GM13976 (cell line): ENCODE results near the gene CSKMT.
A peak's percentile ranks its signal among the peaks of the same experiment; 100 is the strongest.

Source experiments
- DNase-seq: peaks from one replicate; pipeline ENCODE4 v3.0.0; 2012; ENCODE audit warnings: low spot score
- CTCF ChIP-seq: IDR thresholded peaks from 2 replicates; pipeline ENCODE4 v1.5.1; 2012; ENCODE audit warnings: borderline replicate concordance, mild to moderate bottlenecking; ENCODE audit not compliant: insufficient read depth; ENCODE audit errors: extremely low read depth, missing control alignments, control extremely low read depth
- in situ Hi-C: fragments of 300-500 bp; cut with MboI; formaldehyde crosslinking; loops from one replicate; pipeline ENCODE4 v1.12.0; 2022; ENCODE audit warnings: low sequenced_read_pairs, mixed read lengths, inconsistent platforms; ENCODE audit not compliant: unreplicated experiment

The CSKMT gene

DNA sequence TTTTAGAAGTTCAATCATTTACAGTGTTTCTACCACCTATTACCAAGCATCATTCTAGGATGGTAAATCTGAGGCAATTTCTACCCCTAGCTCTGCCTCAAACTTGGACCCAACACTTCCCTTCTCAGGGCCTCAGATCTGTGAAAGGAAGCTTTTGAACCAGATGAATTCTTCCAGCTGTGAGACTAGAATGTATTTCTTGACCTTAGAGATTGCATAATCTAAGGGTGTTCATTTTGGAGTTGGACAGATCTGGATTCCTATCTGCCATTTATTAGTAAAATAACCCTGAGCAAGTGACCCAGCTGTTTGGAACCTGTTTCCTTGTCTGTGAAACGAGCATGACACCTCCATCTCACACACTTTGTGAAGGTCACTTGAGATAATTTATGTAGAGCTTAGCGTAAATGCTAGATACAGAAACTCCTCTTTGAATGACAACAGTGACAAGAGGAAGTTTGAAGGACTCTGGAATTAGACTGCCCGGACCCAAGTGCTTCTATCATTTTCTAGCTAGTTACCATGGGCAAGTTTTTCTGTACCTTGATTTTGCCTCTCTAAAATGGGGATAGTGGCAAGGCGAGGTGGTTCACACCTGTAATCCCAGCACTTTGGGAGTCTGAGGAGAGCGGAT is 8.2 kb upstream of the CSKMT start:
- DNase-seq = no peak
- TF ChIP-seq CTCF = no peak
- in situ Hi-C loops = no loop called here

DNA sequence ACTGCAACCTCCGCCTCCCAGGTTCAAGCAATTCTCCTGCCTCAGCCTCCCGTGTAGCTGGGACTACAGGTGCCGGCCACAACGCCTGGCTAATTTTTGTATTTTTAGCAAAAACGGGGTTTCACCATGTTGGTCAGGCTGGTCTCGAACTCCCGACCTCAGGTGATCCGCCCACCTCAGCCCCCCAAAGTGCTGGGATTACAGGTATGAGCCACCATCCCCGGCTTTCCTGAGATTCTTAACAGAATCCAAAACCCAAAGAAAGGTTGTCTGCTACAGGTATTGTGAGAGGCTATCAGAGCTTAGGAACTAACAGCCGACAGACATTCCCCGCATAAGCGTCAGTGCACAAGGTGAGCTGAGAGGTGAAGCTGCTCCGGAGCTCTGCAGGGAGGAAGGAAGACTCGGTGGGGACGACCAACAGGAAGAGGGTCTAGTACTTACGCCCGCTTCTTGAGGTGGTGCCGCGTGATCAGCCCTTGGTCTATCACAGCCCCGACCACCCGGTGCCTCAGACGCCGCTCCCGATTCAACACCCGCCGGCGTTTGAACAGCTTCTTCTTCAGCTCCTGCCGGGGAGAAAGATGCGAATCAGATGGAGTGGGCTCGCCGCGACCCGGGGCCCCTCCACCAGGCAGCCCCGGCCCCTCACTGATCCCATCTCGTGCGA is 572 bp upstream of the CSKMT start:
- DNase-seq = peak; percentile 74
- TF ChIP-seq CTCF = no peak
- in situ Hi-C loops = no loop called here

DNA sequence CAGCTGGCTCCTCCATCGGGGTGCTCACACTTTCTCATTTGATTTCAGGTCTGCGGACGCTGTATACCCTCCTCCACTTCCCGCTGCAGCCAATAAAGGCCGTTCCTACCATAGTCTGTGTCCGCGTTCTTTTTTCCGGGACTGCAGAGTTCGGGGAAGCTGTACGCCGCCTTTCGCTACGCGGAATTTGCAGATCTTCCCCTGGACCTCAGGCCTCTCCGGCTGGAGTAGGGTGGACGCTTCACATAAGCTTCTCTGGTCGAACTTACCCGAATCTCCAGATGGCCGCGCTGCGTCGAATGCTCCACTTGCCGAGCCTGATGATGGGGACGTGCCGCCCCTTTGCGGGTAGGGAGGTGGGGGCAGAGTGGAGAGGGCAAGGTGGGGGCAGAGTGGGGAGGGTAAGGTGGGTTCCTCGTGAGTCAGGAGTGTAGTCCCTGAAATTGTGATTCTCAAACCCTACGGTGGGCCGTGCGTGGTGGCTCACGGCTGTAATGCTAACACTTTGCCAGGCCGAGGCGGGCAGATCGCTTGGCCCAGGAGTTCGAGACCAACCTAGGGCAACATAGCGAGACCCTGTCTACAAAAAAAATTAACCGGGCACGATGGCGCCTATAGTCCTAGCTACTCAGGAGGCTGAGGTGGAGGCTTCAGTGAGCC is 617 bp downstream of the CSKMT start:
- DNase-seq = peak; percentile 62
- TF ChIP-seq CTCF = no peak
- in situ Hi-C loops = no loop called here

DNA sequence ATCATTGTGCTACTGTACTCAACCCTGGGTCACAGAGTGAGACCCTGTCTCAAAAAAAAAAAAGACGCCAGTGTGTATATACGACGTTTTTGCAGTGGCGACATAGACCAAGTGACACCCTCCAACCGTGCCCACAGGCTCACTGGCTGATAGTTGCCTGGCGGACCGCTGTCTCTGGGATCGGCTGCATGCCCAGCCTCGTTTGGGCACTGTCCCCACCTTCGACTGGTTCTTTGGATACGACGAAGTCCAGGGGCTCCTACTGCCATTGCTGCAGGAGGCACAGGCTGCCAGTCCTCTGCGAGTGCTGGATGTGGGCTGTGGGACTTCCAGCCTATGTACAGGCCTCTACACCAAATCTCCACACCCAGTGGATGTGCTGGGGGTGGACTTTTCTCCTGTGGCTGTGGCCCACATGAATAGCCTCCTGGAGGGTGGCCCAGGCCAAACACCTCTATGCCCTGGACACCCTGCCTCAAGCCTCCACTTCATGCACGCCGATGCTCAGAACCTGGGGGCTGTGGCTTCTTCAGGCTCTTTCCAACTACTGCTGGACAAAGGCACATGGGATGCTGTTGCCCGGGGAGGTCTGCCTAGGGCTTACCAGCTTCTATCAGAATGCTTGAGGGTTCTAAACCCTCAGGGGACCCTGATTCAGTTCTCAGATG is 1.3 kb downstream of the CSKMT start:
- in situ Hi-C loops = no loop called here
- TF ChIP-seq CTCF = no peak
- DNase-seq = no peak

- in situ Hi-C loops = no loop called here
- no peak for DNase-seq
- TF ChIP-seq CTCF = no peak
Observed at GRCh38 chr11:62667460-62667859, 2.3 kb downstream of the CSKMT start.

DNA sequence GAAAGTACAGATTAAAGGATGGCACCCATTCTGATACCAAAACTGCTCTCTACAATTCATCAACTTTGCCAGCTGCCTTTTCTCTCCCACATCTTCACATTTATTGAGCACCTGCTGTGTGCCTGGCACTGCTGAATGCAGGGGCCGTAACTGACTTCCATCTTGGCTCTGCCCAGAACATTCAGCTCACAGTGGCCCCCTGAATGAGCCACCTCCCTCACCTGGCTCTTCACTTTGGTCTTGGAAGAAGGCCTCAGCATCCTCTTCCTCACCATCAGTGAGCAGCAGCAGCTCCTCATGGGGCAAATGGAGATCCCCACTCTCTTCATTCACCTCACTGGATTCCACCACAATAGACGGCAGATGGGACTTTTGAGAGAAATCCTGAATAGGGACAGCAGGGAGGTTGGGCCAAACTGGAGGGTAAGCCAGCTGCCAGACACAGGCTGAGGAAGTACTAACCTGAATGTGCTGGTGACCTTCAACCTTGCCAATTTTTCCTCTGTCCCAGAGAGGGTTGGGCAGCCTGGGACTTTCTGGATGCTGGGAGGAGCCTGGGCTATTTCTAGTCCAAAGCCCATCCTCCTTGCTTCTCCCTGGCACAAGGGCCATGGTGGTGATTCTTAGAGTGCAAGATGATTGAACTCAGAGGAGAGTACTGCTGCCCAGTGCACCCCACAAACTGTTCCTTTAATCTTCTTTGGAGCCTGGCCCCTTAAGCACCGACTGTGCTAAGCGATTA is 4.5 kb downstream of the CSKMT start:
- no peak for DNase-seq
- no peak for TF ChIP-seq CTCF
- in situ Hi-C loops = no loop called here
